GM06990 (cell line): Measurements from ENCODE around the gene HSPA12A.

Source experiments
- DNase-seq: peaks from one replicate; pipeline ENCODE4 v3.0.0-alpha.2; 2011; ENCODE audit not compliant: insufficient read length; ENCODE audit errors: extremely low read depth
- H3K27me3 ChIP-seq: replicated peaks from 2 replicates; pipeline ENCODE4 v1.6.0; 2011; ENCODE audit warnings: low read length; ENCODE audit not compliant: control insufficient read depth, insufficient read depth
- H3K36me3 ChIP-seq: 2 replicates; pipeline ENCODE4 v1.5.1; 2011; ENCODE audit warnings: low read length; ENCODE audit not compliant: control insufficient read depth, insufficient read depth
- H3K4me3 ChIP-seq: replicated peaks from 2 replicates; pipeline ENCODE4 v1.5.1; 2011; ENCODE audit warnings: low read depth, mild to moderate bottlenecking, control low read depth, low read length
- CTCF ChIP-seq: IDR thresholded peaks from 2 replicates; pipeline ENCODE4 v1.5.1; 2011; ENCODE audit warnings: low read length, control low read depth, mild to moderate bottlenecking, inconsistent platforms; ENCODE audit not compliant: insufficient read depth, poor library complexity, severe bottlenecking

The HSPA12A gene

GRCh38 chr10:116764979-116765378 is 22.6 kb upstream of the HSPA12A start:
- DNase-seq: no peak
- no peak overlapping the region for H3K4me3 ChIP-seq
- H3K27me3 ChIP-seq: peaks cover 2% of the 10 kb centered on the region; the same call in 1 of the 2 replicates
- TF ChIP-seq CTCF: no peak
- no peaks in the 10 kb centered on the region for H3K36me3 ChIP-seq

- no peak for TF ChIP-seq CTCF
- no peak overlapping the region for H3K4me3 ChIP-seq
- no peak for DNase-seq
- H3K27me3 ChIP-seq: peaks cover 1% of the 10 kb centered on the region; the same call in 1 of the 2 replicates
- H3K36me3 ChIP-seq: no peaks in the 10 kb centered on the region
Measured at GRCh38 chr10:116763440-116763839, 21.1 kb upstream of the HSPA12A start.

- Histone ChIP-seq H3K4me3 (no peak overlapping the region), H3K27me3 (no peaks in the 10 kb centered on the region; the same call in 1 of the 2 replicates), H3K36me3 (no peaks in the 10 kb centered on the region)
- no peak for TF ChIP-seq CTCF
- no peak for DNase-seq
Measured at GRCh38 chr10:116761883-116762282, 19.5 kb upstream of the HSPA12A start.

- Histone ChIP-seq H3K36me3 (no peaks in the 10 kb centered on the region), H3K4me3 (no peak overlapping the region), H3K27me3 (no peaks in the 10 kb centered on the region)
- DNase-seq: no peak
- TF ChIP-seq CTCF: no peak
Measured at GRCh38 chr10:116760919-116761318, 18.6 kb upstream of the HSPA12A start.

GRCh38 chr10:116757246-116757645 is 14.9 kb upstream of the HSPA12A start:
- no peaks in the 10 kb centered on the region for H3K27me3 ChIP-seq
- no peak for DNase-seq
- TF ChIP-seq CTCF: no peak
- no peaks in the 10 kb centered on the region for H3K36me3 ChIP-seq
- no peak overlapping the region for H3K4me3 ChIP-seq

- no peak overlapping the region for H3K4me3 ChIP-seq
- no peaks in the 10 kb centered on the region for H3K27me3 ChIP-seq
- no peak for TF ChIP-seq CTCF
- no peaks in the 10 kb centered on the region for H3K36me3 ChIP-seq
- DNase-seq: no peak
Measured at GRCh38 chr10:116756277-116756676, 13.9 kb upstream of the HSPA12A start.
